ENCODE results near the gene ATG4C. TPM values are rescaled to one million over a fixed set of nuclear protein-coding genes. Genes with fewer than 3 reads are reported as not detected.
"Not testable (repeated sequence)": the region's sequence is repeated elsewhere in the genome, so short reads cannot be mapped to it uniquely, and the experiment has no call there.

ATG4C gene
- total and polyA plus RNA-seq, 2 experiments from 2014 or later, result 7.2 to 10.6 TPM

DNA sequence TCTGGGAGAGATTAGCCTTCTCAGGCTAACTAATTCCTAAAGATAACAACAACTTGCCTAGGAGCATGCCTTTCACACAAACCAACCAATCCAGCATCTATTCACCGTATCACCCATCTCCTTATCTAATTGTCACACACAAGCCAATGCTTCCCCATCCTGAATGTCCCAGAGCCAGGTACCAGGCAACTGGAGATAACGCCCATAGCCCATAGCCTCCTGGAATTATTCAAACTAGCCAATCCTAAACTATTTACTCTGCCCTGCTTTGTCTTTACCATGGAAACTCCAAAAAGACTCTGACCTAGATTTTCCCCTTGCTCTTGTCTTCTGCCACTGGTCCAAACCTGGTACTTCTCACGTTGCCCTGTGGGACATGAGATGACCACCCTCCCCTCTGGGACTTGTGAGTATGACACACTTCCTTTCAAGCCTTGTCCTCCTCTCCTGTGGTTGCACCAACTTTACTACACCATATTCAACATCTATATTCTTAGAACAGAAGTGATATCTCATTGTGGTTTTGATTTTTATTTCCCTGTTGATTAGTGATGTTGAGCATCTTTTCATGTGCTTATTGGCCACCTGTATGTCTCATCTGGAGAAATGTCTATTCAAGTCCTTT is 8.8 kb upstream of the ATG4C start:
- H3K4me3 ChIP-seq, result no peak overlapping the region
- H3K79me2 ChIP-seq, result no peaks in the 10 kb centered on the region
- no peaks in the 10 kb centered on the region for H4K20me1 ChIP-seq (ENCODE audit: insufficient read depth, poor library complexity, severe bottlenecking)
- 60% methylated on average over 3 of the region's 3 CpGs for WGBS (ENCODE audit: low lambda C conversion rate, missing lambda C conversion rate)
- no peaks in the 10 kb centered on the region for H3K4me1 ChIP-seq (ENCODE audit: insufficient read depth)
- no peaks in the 10 kb centered on the region for H3K9me2 ChIP-seq (replicated peaks; ENCODE audit: insufficient read depth)
- no peak for TF ChIP-seq EZH2phosphoT487 (IDR thresholded peaks at IDR 0.05; ENCODE audit: low read depth, severe bottlenecking, unreplicated experiment)
- TF ChIP-seq, protein P1, sequence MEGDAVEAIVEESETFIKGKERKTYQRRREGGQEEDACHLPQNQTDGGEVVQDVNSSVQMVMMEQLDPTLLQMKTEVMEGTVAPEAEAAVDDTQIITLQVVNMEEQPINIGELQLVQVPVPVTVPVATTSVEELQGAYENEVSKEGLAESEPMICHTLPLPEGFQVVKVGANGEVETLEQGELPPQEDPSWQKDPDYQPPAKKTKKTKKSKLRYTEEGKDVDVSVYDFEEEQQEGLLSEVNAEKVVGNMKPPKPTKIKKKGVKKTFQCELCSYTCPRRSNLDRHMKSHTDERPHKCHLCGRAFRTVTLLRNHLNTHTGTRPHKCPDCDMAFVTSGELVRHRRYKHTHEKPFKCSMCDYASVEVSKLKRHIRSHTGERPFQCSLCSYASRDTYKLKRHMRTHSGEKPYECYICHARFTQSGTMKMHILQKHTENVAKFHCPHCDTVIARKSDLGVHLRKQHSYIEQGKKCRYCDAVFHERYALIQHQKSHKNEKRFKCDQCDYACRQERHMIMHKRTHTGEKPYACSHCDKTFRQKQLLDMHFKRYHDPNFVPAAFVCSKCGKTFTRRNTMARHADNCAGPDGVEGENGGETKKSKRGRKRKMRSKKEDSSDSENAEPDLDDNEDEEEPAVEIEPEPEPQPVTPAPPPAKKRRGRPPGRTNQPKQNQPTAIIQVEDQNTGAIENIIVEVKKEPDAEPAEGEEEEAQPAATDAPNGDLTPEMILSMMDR (IDR thresholded peaks at IDR 0.05; ENCODE audit: poor library complexity), result no peak
- no peak for TF ChIP-seq EZH2 (IDR thresholded peaks at IDR 0.05; ENCODE audit: borderline replicate concordance)
- no peak overlapping the region for H3K4me2 ChIP-seq
- no peak overlapping the region for H3K27ac ChIP-seq
- H3K27me3 ChIP-seq, result no peaks in the 10 kb centered on the region
- H2AFZ ChIP-seq, result no peak overlapping the region
- H3K9me3 ChIP-seq (ENCODE audit: low read depth), result no peaks in the 10 kb centered on the region
- no peak for DNase-seq (ENCODE audit: low spot score)
- H3K36me3 ChIP-seq (replicated peaks; ENCODE audit: insufficient read depth, low read depth), result no peaks in the 10 kb centered on the region

DNA sequence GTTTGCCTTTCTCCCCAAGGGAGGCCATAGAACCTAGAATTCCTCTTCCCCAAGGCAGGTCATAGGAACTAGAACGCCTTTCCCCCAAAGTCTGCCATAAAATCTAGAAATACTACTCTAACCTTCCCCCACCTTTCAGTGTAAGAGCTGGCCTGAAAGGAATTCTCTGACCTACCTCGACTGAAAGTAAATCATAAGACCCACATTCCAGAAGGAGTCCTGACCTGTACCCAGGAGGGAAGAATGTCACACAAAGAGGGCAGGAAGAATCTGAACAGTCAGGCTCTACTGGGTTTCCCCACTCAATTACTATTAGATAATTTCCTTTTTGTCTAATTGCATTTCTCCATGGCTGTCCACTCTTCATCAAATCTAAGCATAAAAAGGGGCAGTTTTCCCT is 5.7 kb upstream of the ATG4C start:
- no peaks in the 10 kb centered on the region for H3K36me3 ChIP-seq (replicated peaks; ENCODE audit: insufficient read depth, low read depth)
- H3K4me2 ChIP-seq, result no peak overlapping the region
- TF ChIP-seq EZH2 (IDR thresholded peaks at IDR 0.05; ENCODE audit: borderline replicate concordance) (no peak), EZH2phosphoT487 (IDR thresholded peaks at IDR 0.05; ENCODE audit: low read depth, severe bottlenecking, unreplicated experiment) (no peak)
- TF ChIP-seq, protein P1 (IDR thresholded peaks at IDR 0.05; ENCODE audit: poor library complexity), result no peak
- no peak overlapping the region for H3K27ac ChIP-seq
- H3K9me3 ChIP-seq (ENCODE audit: low read depth), result no peaks in the 10 kb centered on the region
- H4K20me1 ChIP-seq (ENCODE audit: insufficient read depth, poor library complexity, severe bottlenecking), result no peaks in the 10 kb centered on the region
- H3K4me3 ChIP-seq, result no peak overlapping the region
- no peak for DNase-seq (ENCODE audit: low spot score)
- H3K9me2 ChIP-seq (replicated peaks; ENCODE audit: insufficient read depth), result no peaks in the 10 kb centered on the region
- no peaks in the 10 kb centered on the region for H3K79me2 ChIP-seq
- H3K4me1 ChIP-seq (ENCODE audit: insufficient read depth), result no peaks in the 10 kb centered on the region
- 45% methylated on average over 2 of the region's 2 CpGs for WGBS (ENCODE audit: low lambda C conversion rate, missing lambda C conversion rate)
- H3K27me3 ChIP-seq, result no peaks in the 10 kb centered on the region
- no peak overlapping the region for H2AFZ ChIP-seq

DNA sequence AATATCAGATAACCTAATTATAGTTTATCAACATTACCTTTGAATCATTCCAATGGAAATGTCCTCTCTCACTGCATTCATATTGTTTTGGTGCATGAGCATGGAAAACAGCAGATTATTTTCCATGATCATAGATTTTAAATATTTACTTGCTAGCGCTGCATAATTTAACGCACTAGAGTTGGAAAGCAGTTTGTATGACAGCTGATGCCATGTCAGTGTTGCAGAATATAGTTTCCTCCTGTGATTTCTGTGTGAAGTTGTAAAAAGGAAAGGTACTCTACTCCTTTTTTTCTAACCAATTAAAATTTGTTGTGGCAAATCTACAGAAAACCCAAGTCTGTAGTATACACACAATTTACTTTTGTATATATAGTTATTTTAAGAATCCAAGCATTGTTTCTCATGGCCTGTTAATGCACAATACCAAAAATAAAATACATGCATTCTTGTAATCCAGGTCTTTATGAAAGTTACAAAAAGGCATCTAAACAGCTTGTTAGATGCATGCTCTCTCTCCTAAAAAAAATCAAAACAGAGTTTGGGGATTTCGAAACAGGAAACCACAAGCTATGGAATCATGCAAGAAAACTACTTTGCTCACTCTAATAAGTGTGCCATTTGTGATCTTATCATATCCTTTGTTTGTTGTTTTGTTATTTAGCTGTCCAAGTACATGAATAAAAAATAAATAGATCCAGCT is 1.9 kb upstream of the ATG4C start:
- Histone ChIP-seq H4K20me1 (ENCODE audit: insufficient read depth, poor library complexity, severe bottlenecking) (no peaks in the 10 kb centered on the region), H3K36me3 (replicated peaks; ENCODE audit: insufficient read depth, low read depth) (no peaks in the 10 kb centered on the region)
- 95% methylated on average over 3 of the region's 3 CpGs for WGBS (ENCODE audit: low lambda C conversion rate, missing lambda C conversion rate)

DNA sequence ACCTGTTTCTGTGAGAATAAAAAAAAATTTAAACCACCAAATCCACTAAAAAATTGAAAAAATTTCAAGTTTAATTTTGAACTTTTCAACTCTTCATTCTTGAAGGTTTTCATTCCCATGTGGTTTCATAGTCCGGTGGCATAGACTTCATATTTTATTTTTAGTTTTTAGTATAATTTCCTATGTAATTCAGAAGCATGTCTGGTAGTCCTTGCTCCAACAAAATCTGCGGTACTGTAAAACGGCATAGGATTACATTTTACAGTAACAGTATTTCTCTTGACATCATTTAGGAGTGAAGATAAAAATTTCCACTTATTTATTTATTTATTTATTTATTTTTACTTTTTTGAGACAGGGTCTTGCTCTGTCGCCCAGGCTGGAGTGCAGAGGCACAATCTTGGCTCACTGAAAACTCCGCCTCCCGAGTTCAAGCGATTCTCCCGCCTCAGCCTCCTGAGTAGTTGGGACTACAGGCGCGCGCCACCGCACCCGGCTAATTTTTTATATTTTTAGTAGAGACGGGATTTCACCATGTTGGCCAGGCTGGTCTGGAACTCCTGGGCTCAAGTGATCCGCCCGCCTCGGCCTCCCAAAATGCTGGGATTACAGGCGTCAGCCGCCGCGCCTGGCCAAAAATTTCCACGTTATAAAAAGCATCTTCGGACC is 1.3 kb upstream of the ATG4C start:
- not testable (repeated sequence) for H3K27ac ChIP-seq; H3K4me3 ChIP-seq; H3K4me1 ChIP-seq (ENCODE audit: insufficient read depth); H3K36me3 ChIP-seq (replicated peaks; ENCODE audit: insufficient read depth, low read depth); H3K27me3 ChIP-seq; H4K20me1 ChIP-seq (ENCODE audit: insufficient read depth, poor library complexity, severe bottlenecking); H2AFZ ChIP-seq; H3K9me2 ChIP-seq (replicated peaks; ENCODE audit: insufficient read depth); DNase-seq (ENCODE audit: low spot score); H3K4me2 ChIP-seq; H3K9me3 ChIP-seq (ENCODE audit: low read depth)
- peaks cover 17% of the 10 kb centered on the region for H3K79me2 ChIP-seq
- 97% methylated on average over 21 of the region's 23 CpGs for WGBS (ENCODE audit: low lambda C conversion rate, missing lambda C conversion rate)

More for the DNA sequence above, 1.9 kb upstream of the ATG4C start:
- Histone ChIP-seq H3K79me2 (peaks cover 17% of the 10 kb centered on the region), H3K4me1 (ENCODE audit: insufficient read depth) (peaks cover 6% of the 10 kb centered on the region), H3K27me3 (no peaks in the 10 kb centered on the region), H3K27ac (no peak overlapping the region), H2AFZ (no peak overlapping the region), H3K4me2 (no peak overlapping the region), H3K9me3 (ENCODE audit: low read depth) (no peaks in the 10 kb centered on the region), H3K4me3 (no peak overlapping the region), H3K9me2 (replicated peaks; ENCODE audit: insufficient read depth) (no peaks in the 10 kb centered on the region)
- TF ChIP-seq EZH2phosphoT487 (IDR thresholded peaks at IDR 0.05; ENCODE audit: low read depth, severe bottlenecking, unreplicated experiment) (no peak), EZH2 (IDR thresholded peaks at IDR 0.05; ENCODE audit: borderline replicate concordance) (no peak)
- TF ChIP-seq, protein P1 (IDR thresholded peaks at IDR 0.05; ENCODE audit: poor library complexity), result no peak
- no peak for DNase-seq (ENCODE audit: low spot score)
